ENCODE results near the gene GNG12. TPM values are rescaled to one million over a fixed set of nuclear protein-coding genes. Genes with fewer than 3 reads are reported as not detected.
A peak's percentile ranks its signal among the peaks of the same experiment; 100 is the strongest.

The GNG12 gene
- total RNA-seq, 1 experiment from 2014 or later: 66.1 TPM

DNA sequence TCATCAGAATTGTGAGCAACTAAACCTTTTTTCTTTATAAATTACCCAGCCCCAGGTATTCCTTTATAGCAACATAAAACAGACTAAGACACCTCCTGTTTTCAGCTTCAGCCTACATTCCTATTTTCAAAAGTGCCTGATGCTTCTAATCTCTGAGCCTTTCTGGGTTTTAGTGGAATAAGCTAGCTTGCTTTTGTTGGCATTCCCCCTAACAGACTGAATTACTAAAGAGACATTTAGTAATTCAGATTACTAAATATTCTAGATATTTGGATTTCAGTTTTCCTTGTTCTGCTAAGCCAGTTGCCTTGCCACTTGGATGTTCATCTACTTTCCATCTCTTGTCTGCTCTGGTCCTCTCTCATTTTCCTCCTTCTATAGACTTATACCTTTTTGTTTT lies 10.5 kb upstream of the GNG12 start:
- H3K9ac ChIP-seq (ENCODE audit: low read length): no peak overlapping the region
- DNase-seq (no peak), ATAC-seq (no peak)
- no peaks in the 10 kb centered on the region for H4K20me1 ChIP-seq (ENCODE audit: low read length)
- no peak for TF ChIP-seq EZH2 (IDR thresholded peaks at IDR 0.05; ENCODE audit: low read length, unreplicated experiment)
- TF ChIP-seq, protein P1, sequence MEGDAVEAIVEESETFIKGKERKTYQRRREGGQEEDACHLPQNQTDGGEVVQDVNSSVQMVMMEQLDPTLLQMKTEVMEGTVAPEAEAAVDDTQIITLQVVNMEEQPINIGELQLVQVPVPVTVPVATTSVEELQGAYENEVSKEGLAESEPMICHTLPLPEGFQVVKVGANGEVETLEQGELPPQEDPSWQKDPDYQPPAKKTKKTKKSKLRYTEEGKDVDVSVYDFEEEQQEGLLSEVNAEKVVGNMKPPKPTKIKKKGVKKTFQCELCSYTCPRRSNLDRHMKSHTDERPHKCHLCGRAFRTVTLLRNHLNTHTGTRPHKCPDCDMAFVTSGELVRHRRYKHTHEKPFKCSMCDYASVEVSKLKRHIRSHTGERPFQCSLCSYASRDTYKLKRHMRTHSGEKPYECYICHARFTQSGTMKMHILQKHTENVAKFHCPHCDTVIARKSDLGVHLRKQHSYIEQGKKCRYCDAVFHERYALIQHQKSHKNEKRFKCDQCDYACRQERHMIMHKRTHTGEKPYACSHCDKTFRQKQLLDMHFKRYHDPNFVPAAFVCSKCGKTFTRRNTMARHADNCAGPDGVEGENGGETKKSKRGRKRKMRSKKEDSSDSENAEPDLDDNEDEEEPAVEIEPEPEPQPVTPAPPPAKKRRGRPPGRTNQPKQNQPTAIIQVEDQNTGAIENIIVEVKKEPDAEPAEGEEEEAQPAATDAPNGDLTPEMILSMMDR (conservative IDR thresholded peaks at IDR 0.05; ENCODE audit: low read depth, low read length): no peak
- no peak for TF ChIP-seq EZH2phosphoT487 (IDR thresholded peaks at IDR 0.05; ENCODE audit: borderline replicate concordance, low read length)
- no peak overlapping the region for H3K4me2 ChIP-seq (ENCODE audit: low read length)
- POLR2A ChIA-PET (ENCODE audit: unreplicated experiment): no interaction called here
- no peaks in the 10 kb centered on the region for H3K9me3 ChIP-seq (ENCODE audit: low read length)
- intact Hi-C loops (cut with micrococcal nuclease): no loop called here
- no TSS peak for BruUV-seq (replicated peaks)
- no peaks in the 10 kb centered on the region for H3K27me3 ChIP-seq (ENCODE audit: low read length)
- no peak overlapping the region for H3K27ac ChIP-seq (ENCODE audit: low read length)
- no peaks in the 10 kb centered on the region for H3K9me2 ChIP-seq (replicated peaks; ENCODE audit: low read length)
- no peaks in the 10 kb centered on the region for H3F3A ChIP-seq (ENCODE audit: low read length, unreplicated experiment)
- no peaks in the 10 kb centered on the region for H3K79me2 ChIP-seq (ENCODE audit: low read length)
- CTCF ChIA-PET: no interaction called here
- no peak overlapping the region for H3K4me3 ChIP-seq (ENCODE audit: low read length)
- peaks cover 24% of the 10 kb centered on the region for H3K4me1 ChIP-seq (ENCODE audit: insufficient read depth, low read length)
- no peak overlapping the region for H2AFZ ChIP-seq (ENCODE audit: low read length)
- no peaks in the 10 kb centered on the region for H3K36me3 ChIP-seq (ENCODE audit: low read depth, low read length)

DNA sequence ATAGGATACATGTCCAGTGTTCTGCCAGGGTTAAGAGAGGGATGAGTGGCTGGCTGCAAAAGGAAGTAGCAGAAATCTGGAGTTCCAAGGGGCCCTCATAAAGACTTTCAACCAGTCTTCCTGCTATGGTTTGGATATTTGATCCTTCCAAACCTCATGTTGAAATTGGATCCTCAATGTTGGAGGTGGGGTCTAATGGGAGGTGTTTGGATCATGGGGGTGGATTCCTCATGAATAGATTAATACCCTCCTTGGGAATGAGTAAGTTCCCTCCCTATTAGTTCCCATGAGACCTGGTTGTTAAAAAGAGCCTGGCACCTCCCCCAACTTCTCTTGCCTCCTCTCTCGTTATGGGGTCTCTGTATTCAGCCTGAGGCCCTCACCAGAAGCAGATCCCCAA lies 10.1 kb upstream of the GNG12 start:
- Histone ChIP-seq H3K4me3 (ENCODE audit: low read length) (no peak overlapping the region), H2AFZ (ENCODE audit: low read length) (no peak overlapping the region), H3K27ac (ENCODE audit: low read length) (no peak overlapping the region), H3K36me3 (ENCODE audit: low read depth, low read length) (no peaks in the 10 kb centered on the region), H4K20me1 (ENCODE audit: low read length) (no peaks in the 10 kb centered on the region), H3K4me2 (ENCODE audit: low read length) (no peak overlapping the region), H3K9ac (ENCODE audit: low read length) (no peak overlapping the region), H3K27me3 (ENCODE audit: low read length) (no peaks in the 10 kb centered on the region), H3K9me2 (replicated peaks; ENCODE audit: low read length) (no peaks in the 10 kb centered on the region), H3K79me2 (ENCODE audit: low read length) (no peaks in the 10 kb centered on the region), H3K9me3 (ENCODE audit: low read length) (no peaks in the 10 kb centered on the region), H3F3A (ENCODE audit: low read length, unreplicated experiment) (no peaks in the 10 kb centered on the region), H3K4me1 (ENCODE audit: insufficient read depth, low read length) (peaks cover 26% of the 10 kb centered on the region)
- ChIA-PET POLR2A (ENCODE audit: unreplicated experiment) (no interaction called here), CTCF (no interaction called here)
- ATAC-seq (no peak), DNase-seq (peak; percentile 36)
- TF ChIP-seq EZH2 (IDR thresholded peaks at IDR 0.05; ENCODE audit: low read length, unreplicated experiment): no peak
- TF ChIP-seq EZH2phosphoT487 (IDR thresholded peaks at IDR 0.05; ENCODE audit: borderline replicate concordance, low read length): no peak
- TF ChIP-seq, protein P1 (conservative IDR thresholded peaks at IDR 0.05; ENCODE audit: low read depth, low read length): no peak
- intact Hi-C loops (cut with micrococcal nuclease): no loop called here
- BruUV-seq (replicated peaks): no TSS peak

DNA sequence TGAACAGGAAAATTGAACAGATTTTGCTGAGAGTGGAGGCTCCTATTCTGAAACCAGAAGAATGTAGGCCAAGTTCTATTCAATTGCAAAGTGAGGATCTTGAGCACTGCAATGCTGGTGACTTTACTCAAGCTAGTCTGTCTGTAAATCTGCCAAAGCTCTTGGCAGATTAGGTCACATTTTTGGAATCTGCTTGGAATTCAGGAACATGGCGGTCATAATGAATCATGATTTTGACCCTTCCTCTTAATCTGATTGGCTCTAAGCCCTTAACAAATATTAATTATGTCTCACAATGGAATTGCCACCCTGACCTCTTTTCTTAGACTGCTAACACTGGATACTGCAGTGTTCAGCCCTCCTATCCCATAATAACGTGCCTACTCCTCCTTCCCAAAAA lies 7.2 kb upstream of the GNG12 start:
- ChIA-PET POLR2A (ENCODE audit: unreplicated experiment) (no interaction called here), CTCF (no interaction called here)
- H3K4me2 ChIP-seq (ENCODE audit: low read length): peak overlapping the region; percentile 26
- no peak overlapping the region for H3K9ac ChIP-seq (ENCODE audit: low read length)
- peaks cover 28% of the 10 kb centered on the region for H3K4me1 ChIP-seq (ENCODE audit: insufficient read depth, low read length)
- H4K20me1 ChIP-seq (ENCODE audit: low read length): no peaks in the 10 kb centered on the region
- H3K27ac ChIP-seq (ENCODE audit: low read length): no peak overlapping the region
- H3K27me3 ChIP-seq (ENCODE audit: low read length): no peaks in the 10 kb centered on the region
- no peaks in the 10 kb centered on the region for H3K79me2 ChIP-seq (ENCODE audit: low read length)
- H3K4me3 ChIP-seq (ENCODE audit: low read length): no peak overlapping the region
- no peaks in the 10 kb centered on the region for H3K9me3 ChIP-seq (ENCODE audit: low read length)
- intact Hi-C loops (cut with micrococcal nuclease): no loop called here
- no peak overlapping the region for H2AFZ ChIP-seq (ENCODE audit: low read length)
- H3K36me3 ChIP-seq (ENCODE audit: low read depth, low read length): no peaks in the 10 kb centered on the region
- no peaks in the 10 kb centered on the region for H3K9me2 ChIP-seq (replicated peaks; ENCODE audit: low read length)
- no peaks in the 10 kb centered on the region for H3F3A ChIP-seq (ENCODE audit: low read length, unreplicated experiment)
- peak; percentile 48; the same call in 1 of the 2 replicates for ATAC-seq
- BruUV-seq (replicated peaks): no TSS peak
- peak; percentile 75 for DNase-seq
- TF ChIP-seq EZH2phosphoT487 (IDR thresholded peaks at IDR 0.05; ENCODE audit: borderline replicate concordance, low read length) (no peak), EZH2 (IDR thresholded peaks at IDR 0.05; ENCODE audit: low read length, unreplicated experiment) (no peak)
- TF ChIP-seq, protein P1 (conservative IDR thresholded peaks at IDR 0.05; ENCODE audit: low read depth, low read length): no peak
